Lower leg skin (tissue), 4 donors: Measurements from ENCODE around the gene NDRG3. TPM values are rescaled to one million over a fixed set of nuclear protein-coding genes. Genes with fewer than 3 reads are reported as not detected.
"Not testable (repeated sequence)": the region's sequence is repeated elsewhere in the genome, so short reads cannot be mapped to it uniquely, and the experiment has no call there.

Experiments used
- DNase-seq, 2 donors: peaks; one replicate each; pipeline ENCODE4 v3.0.0-alpha.2; 2019; ENCODE audit warnings: low spot score in 2 of 2
- H3K4me3 ChIP-seq: fragments of 200-600 bp; sonication (generic); 2 replicates; pipeline ENCODE4 v1.5.1; 2017; ENCODE audit warnings: mild to moderate bottlenecking, low read depth; ENCODE audit not compliant: poor library complexity, severe bottlenecking
- POLR2A ChIP-seq, 2 donors: fragments of 450-650 bp; IDR thresholded peaks; one replicate each; pipeline ENCODE4 v1.6.1; 2016 to 2017; ENCODE audit warnings: antibody characterized with exemption in 2 of 2, mild to moderate bottlenecking in 1 of 2, moderate library complexity in 1 of 2
- WGBS, 2 donors: methylation state at CpG; one replicate each; pipeline ENCODE4 v1.1.5; 2018; 5-methylcytosine and 5-hydroxymethylcytosine counted together
- intact Hi-C: fragments of 100-400 bp; cut with DNase I; formaldehyde crosslinking; loops from one replicate; pipeline ENCODE4 v1.15.0; 2023; ENCODE audit warnings: low total_unique reads
- total RNA-seq, 4 donors: library from RNA; depleted of rRNA; stranded (reverse); fragments of >200 nt; gene quantifications; one replicate each; pipeline ENCODE4 v1.1.0, GENCODE V29; 2016
- TF ChIP-seq, protein P1 (sequence below), 3 donors: fragments of 450-650 bp; IDR thresholded peaks; one replicate each; pipeline ENCODE4 v1.5.1; 2016; ENCODE audit warnings: antibody characterized with exemption in 3 of 3, mild to moderate bottlenecking in 3 of 3, moderate library complexity in 2 of 3

The NDRG3 gene
- total RNA-seq, 4 donors from 2014 or later, result 16.6 to 21.8 (median 19.8) TPM

- WGBS, 2 donors, result 65 to 73% methylated on average over 5 of the region's 5 CpGs
- H3K4me3 ChIP-seq, result no peak overlapping the region
- no peak for DNase-seq
- intact Hi-C loops, result no loop called here
- TF ChIP-seq POLR2A (IDR thresholded peaks at IDR 0.05), result no peak
- TF ChIP-seq, protein P1, sequence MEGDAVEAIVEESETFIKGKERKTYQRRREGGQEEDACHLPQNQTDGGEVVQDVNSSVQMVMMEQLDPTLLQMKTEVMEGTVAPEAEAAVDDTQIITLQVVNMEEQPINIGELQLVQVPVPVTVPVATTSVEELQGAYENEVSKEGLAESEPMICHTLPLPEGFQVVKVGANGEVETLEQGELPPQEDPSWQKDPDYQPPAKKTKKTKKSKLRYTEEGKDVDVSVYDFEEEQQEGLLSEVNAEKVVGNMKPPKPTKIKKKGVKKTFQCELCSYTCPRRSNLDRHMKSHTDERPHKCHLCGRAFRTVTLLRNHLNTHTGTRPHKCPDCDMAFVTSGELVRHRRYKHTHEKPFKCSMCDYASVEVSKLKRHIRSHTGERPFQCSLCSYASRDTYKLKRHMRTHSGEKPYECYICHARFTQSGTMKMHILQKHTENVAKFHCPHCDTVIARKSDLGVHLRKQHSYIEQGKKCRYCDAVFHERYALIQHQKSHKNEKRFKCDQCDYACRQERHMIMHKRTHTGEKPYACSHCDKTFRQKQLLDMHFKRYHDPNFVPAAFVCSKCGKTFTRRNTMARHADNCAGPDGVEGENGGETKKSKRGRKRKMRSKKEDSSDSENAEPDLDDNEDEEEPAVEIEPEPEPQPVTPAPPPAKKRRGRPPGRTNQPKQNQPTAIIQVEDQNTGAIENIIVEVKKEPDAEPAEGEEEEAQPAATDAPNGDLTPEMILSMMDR (IDR thresholded peaks at IDR 0.05), result no peak
Observed at GRCh38 chr20:36644032-36644705, 101.7 kb downstream of the NDRG3 start.

- WGBS, 2 donors, result 85 to 86% methylated on average over 6 of the region's 6 CpGs
- no peak overlapping the region for H3K4me3 ChIP-seq
- intact Hi-C loops, result no loop called here
- DNase-seq, result no peak
- TF ChIP-seq, protein P1 (IDR thresholded peaks at IDR 0.05), result no peak
- TF ChIP-seq POLR2A (IDR thresholded peaks at IDR 0.05), result no peak
Observed at GRCh38 chr20:36642136-36642535, 103.8 kb downstream of the NDRG3 start.

DNA sequence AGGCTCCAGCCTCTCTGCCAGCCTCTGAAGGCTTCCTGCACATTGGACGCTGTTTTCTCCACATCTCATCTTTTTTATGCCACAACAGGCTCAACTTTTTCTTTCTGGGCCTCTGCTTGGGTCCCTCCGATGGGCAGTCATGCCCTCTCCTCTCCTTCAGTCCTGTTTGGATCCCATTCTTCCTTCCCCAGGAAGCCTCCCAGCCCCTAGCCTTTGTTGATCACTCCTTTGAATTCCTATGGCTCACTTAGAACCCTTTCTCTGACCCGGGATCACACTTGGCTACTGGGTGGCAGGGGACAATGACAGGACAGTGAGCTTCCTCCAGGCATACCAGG, 104.4 kb downstream of the NDRG3 start:
- TF ChIP-seq, protein P1 (IDR thresholded peaks at IDR 0.05), result no peak
- no peak for TF ChIP-seq POLR2A (IDR thresholded peaks at IDR 0.05)
- H3K4me3 ChIP-seq, result no peak overlapping the region
- intact Hi-C loops, result no loop called here
- no peak for DNase-seq
- WGBS, 2 donors, result 90 to 91% methylated on average over 3 of the region's 3 CpGs

DNA sequence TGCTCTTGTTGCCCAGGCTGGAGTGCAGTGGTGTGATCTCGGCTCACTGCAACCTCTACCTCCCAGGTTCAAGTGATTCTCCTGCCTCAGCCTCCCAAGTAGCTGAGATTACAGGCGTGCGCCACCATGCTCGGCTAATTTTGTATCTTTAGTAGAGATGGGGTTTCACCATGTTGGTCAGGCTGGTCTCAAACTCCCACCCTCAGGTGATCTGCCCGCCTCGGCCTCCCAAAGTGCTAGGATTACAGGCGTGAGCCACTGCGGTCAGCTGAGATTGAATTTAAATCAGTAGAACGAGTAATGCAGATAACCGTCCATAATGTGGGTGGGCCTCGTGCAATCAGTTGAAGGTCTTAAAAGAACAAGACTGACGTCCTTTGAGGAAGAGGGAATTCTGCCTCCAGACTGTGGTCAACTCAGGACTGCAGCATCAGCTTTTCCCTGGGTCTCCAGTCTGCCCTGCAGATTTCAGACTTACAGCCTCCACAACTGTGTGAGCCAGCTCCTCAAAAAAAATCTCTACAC, 107.0 kb downstream of the NDRG3 start:
- H3K4me3 ChIP-seq, DNase-seq, intact Hi-C loops: not testable (repeated sequence)
- 95 to 97% methylated on average over 12 of the region's 12 CpGs for WGBS, 2 donors

DNA sequence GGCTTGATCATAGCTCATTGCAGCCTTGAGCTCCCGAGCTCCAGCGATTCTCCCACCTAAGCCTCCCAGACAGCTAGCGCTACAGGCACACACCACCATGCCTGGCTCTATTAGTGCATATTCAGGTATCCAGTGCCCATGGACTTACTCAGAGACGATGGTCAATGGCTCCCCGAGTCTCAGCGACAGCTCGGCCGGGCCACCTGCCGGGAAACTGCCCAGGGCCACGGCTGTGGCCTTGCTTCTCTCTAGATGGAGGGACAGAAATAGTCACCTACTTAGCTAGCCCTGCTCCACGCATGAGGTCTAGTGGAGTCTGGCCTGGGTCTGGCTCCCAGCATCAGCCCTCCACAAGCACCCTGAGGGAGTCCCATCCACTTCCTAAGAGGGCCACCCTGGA, 111.5 kb downstream of the NDRG3 start:
- no peak overlapping the region for H3K4me3 ChIP-seq
- no peak for DNase-seq
- WGBS, 2 donors, result 85 to 95% methylated on average over 10 to 11 of the region's 11 CpGs
- TF ChIP-seq POLR2A (IDR thresholded peaks at IDR 0.05), result no peak
- TF ChIP-seq, protein P1 (IDR thresholded peaks at IDR 0.05), result no peak
- intact Hi-C loops, result no loop called here

DNA sequence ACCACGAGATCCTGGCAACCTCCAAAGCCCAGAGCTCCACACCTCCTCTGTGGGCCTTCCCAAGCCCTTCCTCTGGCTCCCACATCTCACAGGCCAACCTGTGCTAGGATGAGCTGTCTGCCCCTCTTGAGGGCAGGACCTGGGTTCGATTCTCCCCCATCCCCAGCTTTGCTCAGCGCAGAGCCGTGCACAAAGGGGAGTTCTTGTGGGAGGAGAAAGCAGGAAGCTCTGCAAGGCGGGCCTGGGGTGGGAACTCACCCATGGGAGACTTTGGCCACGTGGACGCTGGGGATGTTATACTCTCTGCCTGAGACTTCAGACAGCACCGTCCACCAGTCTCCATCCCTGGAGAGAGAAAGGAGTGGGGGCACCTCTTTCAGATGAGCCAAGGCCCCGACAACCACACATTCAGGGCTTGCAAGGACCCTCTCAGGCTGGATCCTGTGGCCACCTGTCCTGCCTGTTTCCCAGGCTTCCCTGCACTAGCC, 112.6 kb downstream of the NDRG3 start:
- H3K4me3 ChIP-seq, result no peak overlapping the region
- 78 to 81% methylated on average over 7 to 9 of the region's 9 CpGs for WGBS, 2 donors
- DNase-seq, result no peak
- no peak for TF ChIP-seq POLR2A (IDR thresholded peaks at IDR 0.05)
- TF ChIP-seq, protein P1 (IDR thresholded peaks at IDR 0.05), result no peak
- intact Hi-C loops, result no loop called here
